ENCODE results near the gene CCDC106.

GRCh38 chr19:55661826-55662225 is 13.8 kb downstream of the CCDC106 start:
- TF ChIP-seq MAZ (IDR thresholded peaks at IDR 0.05; ENCODE audit: borderline replicate concordance, low read depth, low read length) (no peak), CHD1 (IDR thresholded peaks at IDR 0.05; ENCODE audit: low read depth, low read length) (no peak), RCOR1 (IDR thresholded peaks at IDR 0.05; ENCODE audit: insufficient replicate concordance, low read length) (no peak), FOS (IDR thresholded peaks at IDR 0.05; ENCODE audit: low read depth, low read length) (no peak), ELK1 (IDR thresholded peaks at IDR 0.05; ENCODE audit: borderline replicate concordance, low read depth, low read length) (no peak), POLR2A (IDR thresholded peaks at IDR 0.05; ENCODE audit: low read depth, low read length) (no peak), RAD21 (IDR thresholded peaks at IDR 0.05; ENCODE audit: low read length) (no peak), SMC3 (IDR thresholded peaks at IDR 0.05; ENCODE audit: low read depth, low read length) (no peak), BHLHE40 (IDR thresholded peaks at IDR 0.05; ENCODE audit: low read depth, low read length) (no peak), CEBPB (IDR thresholded peaks at IDR 0.05; ENCODE audit: low read depth, low read length) (no peak)
- TF ChIP-seq, protein P1, sequence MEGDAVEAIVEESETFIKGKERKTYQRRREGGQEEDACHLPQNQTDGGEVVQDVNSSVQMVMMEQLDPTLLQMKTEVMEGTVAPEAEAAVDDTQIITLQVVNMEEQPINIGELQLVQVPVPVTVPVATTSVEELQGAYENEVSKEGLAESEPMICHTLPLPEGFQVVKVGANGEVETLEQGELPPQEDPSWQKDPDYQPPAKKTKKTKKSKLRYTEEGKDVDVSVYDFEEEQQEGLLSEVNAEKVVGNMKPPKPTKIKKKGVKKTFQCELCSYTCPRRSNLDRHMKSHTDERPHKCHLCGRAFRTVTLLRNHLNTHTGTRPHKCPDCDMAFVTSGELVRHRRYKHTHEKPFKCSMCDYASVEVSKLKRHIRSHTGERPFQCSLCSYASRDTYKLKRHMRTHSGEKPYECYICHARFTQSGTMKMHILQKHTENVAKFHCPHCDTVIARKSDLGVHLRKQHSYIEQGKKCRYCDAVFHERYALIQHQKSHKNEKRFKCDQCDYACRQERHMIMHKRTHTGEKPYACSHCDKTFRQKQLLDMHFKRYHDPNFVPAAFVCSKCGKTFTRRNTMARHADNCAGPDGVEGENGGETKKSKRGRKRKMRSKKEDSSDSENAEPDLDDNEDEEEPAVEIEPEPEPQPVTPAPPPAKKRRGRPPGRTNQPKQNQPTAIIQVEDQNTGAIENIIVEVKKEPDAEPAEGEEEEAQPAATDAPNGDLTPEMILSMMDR (conservative IDR thresholded peaks at IDR 0.05; ENCODE audit: low read depth, low read length), result no peak

Data from IMR-90 (cell line).